ENCODE data around the gene MBL2.

The MBL2 gene

DNA sequence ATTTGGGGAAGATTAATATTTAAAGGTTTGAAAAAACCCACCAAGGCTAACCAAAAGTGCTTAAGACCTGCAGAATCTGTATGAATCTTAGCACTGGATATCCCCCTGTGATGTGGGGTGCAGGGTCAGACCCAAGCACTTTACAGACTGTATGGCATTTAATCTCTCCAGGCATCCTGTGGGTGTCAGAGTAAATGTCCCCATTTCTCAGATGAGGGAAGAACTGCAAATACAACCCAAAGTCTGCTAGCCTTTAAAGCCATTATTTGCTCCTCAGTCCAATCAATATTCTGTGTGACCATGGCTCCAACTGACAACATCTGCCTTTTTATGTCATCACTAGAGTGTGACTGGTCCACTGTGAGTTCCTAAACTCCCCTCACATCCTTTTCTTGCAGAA lies 10.0 kb upstream of the MBL2 start:
- H3K4me1 ChIP-seq (ENCODE audit: insufficient read depth, low read length), result no peaks in the 10 kb centered on the region
- no peaks in the 10 kb centered on the region for H3K9me3 ChIP-seq (ENCODE audit: low read length)
- no peak overlapping the region for H3K9ac ChIP-seq (ENCODE audit: low read length)
- H3K36me3 ChIP-seq (ENCODE audit: insufficient read depth, low read length), result no peaks in the 10 kb centered on the region
- H3K4me3 ChIP-seq (ENCODE audit: low read depth in 1 of 2, low read length in 2 of 2), result no peak overlapping the region
- H3K27me3 ChIP-seq (ENCODE audit: control insufficient read depth in 1 of 2, insufficient read depth in 2 of 2, low read length in 2 of 2), result no peaks in the 10 kb centered on the region
- H3K27ac ChIP-seq (ENCODE audit: low read depth, low read length), result no peak overlapping the region

DNA sequence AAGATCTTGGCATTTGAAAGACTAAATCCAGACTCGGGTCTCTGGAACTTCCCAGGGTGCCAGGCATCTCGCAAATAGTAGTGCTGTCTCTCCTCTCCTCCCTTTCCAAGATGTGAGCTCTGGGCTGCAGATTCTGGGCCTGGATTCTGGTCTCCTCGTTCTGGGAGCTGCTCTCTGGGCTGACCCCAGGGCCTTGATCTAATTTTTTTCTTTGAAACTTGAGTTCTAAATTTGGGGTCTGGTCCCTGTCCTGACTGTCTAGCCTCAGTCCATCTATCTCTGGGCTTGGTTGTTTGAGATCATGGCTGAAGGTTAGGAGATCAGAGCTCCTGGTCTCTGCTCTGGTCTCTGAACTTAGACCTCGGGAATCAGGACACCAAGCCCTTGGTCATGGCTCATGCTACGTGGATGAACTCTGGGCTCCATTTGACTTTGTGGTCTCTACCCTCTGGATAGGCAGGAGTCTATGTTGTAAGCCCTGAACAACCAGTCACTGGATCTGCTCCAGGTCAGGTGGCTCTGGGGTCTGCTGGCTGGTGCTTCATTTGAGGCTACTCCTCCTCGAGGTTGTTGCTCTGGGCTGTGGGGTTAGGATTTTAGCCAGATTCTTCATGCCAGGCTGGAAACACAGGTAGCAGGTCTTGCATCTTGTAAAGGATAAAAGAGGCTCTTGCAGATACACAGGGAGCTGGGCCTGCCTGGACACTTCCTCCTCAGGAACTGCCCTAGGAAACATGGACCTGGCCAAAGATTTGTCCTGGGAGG lies 8.0 kb upstream of the MBL2 start:
- no peaks in the 10 kb centered on the region for H3K9me3 ChIP-seq (ENCODE audit: low read length)

DNA sequence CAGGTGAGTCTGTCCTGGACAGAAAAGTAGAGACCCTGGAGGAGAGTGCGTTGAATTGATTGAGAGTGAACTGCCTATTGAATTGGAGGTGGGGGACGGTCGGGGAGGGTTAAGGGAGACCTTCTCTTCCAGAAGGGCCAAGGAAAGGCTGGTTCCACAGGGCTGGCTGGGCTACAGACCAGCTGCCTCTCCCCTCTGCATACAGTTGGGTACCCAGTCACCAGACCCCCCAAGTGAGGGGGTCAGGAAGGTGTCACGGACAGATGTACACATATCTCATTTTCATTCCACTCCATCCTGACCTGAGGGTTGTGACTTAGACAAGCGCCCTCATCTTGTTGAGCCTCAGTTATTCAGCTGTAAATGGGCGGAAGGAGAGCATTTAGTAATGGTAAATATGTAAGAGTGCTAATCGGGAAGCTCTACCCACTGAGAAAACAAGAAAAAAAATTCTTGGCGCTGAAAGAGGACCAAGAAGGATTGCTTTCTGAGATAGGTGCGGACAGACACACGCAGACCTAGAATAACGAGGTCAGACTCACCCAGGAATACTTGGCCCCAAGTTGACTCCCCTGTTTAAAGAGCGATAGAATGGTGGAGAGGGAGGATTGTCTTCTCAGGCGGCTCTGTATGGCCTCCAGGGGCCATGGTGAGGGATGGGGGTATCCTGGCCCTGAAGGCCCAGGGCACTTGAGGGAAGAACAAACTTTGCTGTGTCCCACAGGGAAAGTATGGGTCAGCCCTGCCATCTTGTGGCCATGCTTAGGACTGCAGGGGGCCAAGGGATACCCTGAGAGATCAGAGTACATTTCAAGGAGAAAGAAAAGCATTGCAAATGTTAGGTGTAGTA lies 7.2 kb upstream of the MBL2 start:
- Histone ChIP-seq H3K9ac (ENCODE audit: low read length) (no peak overlapping the region), H3K36me3 (ENCODE audit: insufficient read depth, low read length) (no peaks in the 10 kb centered on the region), H3K9me3 (ENCODE audit: low read length) (no peaks in the 10 kb centered on the region), H3K4me1 (ENCODE audit: insufficient read depth, low read length) (no peaks in the 10 kb centered on the region), H3K27me3 (ENCODE audit: control insufficient read depth in 1 of 2, insufficient read depth in 2 of 2, low read length in 2 of 2) (no peaks in the 10 kb centered on the region), H3K4me3 (ENCODE audit: low read depth in 1 of 2, low read length in 2 of 2) (no peak overlapping the region), H3K27ac (ENCODE audit: low read depth, low read length) (no peak overlapping the region)

More for the DNA sequence above, 8.0 kb upstream of the MBL2 start:
- no peaks in the 10 kb centered on the region for H3K4me1 ChIP-seq (ENCODE audit: insufficient read depth, low read length)
- no peaks in the 10 kb centered on the region for H3K36me3 ChIP-seq (ENCODE audit: insufficient read depth, low read length)
- H3K9ac ChIP-seq (ENCODE audit: low read length), result no peak overlapping the region
- H3K27ac ChIP-seq (ENCODE audit: low read depth, low read length), result no peak overlapping the region
- H3K4me3 ChIP-seq (ENCODE audit: low read depth in 1 of 2, low read length in 2 of 2), result no peak overlapping the region
- H3K27me3 ChIP-seq (ENCODE audit: control insufficient read depth in 1 of 2, insufficient read depth in 2 of 2, low read length in 2 of 2), result no peaks in the 10 kb centered on the region

DNA sequence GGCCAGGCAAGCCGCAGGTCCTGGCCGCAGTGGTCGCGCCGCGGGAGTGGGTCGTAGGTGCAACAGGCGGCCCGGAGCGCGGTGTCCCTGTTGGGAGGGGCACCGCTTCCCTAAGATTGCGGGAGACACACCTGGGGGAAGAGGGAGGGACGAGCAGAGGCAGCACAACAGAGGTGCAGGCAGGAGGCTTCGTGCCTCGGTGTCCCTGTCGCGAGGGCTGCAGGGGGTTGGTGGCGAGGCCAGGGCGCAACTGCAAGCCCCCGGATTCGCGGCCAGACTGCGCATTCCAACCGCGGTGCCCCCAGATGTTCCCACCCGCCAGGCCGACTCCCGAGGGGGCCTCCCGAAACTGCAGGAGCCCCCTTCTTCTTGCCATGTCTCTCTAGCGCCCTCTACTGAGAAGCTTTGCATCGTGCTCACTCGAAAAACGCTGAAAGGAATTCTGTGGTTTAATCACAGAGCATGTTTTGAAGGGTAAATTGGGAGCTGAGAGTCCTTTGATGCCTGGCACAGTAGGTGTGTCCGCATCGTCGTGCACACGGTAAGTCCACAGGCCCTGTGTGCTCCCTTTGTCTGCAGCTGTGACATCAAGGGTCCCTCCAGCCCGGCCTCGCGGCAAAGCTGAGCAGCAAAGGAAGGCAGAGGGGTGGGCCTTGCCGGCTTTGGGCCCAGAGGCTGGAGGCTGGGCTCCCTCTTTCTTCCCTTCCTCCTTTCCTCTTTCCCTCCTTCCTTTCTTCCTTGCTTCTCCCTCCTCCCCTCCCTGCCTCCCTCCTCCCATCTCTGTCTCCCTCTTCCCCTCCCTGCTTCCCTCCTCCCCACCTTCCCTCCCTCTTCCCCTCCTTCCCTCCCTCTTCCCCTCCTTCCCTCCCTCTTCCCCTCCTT lies 6.2 kb upstream of the MBL2 start:
- Histone ChIP-seq H3K9me3 (ENCODE audit: low read length) (no peaks in the 10 kb centered on the region), H3K4me3 (ENCODE audit: low read depth in 1 of 2, low read length in 2 of 2) (no peak overlapping the region), H3K27me3 (ENCODE audit: control insufficient read depth in 1 of 2, insufficient read depth in 2 of 2, low read length in 2 of 2) (no peaks in the 10 kb centered on the region), H3K36me3 (ENCODE audit: insufficient read depth, low read length) (no peaks in the 10 kb centered on the region), H3K9ac (ENCODE audit: low read length) (no peak overlapping the region), H3K4me1 (ENCODE audit: insufficient read depth, low read length) (no peaks in the 10 kb centered on the region), H3K27ac (ENCODE audit: low read depth, low read length) (no peak overlapping the region)

DNA sequence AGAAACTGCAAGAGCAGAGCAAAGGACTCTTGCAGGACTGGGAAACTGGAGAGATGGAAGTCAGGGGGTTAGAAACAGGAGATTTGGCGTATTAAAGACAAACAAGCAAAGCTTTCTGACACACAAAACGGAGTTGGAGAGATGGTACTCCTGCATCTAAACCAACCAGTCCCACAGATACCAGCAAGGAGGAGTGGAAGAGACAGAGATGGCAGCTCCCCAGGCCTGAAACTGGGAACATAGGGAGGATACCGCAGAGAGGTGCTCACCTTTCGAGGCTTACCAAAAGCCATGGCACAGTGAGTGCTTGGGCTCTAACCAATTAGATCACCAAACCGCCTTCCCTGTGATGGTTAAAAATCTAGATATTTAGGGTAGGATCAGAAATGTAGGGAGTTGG lies 4.8 kb upstream of the MBL2 start:
- Histone ChIP-seq H3K4me3 (ENCODE audit: low read depth in 1 of 2, low read length in 2 of 2) (no peak overlapping the region), H3K9ac (ENCODE audit: low read length) (no peak overlapping the region), H3K27me3 (ENCODE audit: control insufficient read depth in 1 of 2, insufficient read depth in 2 of 2, low read length in 2 of 2) (no peaks in the 10 kb centered on the region), H3K9me3 (ENCODE audit: low read length) (no peaks in the 10 kb centered on the region), H3K36me3 (ENCODE audit: insufficient read depth, low read length) (no peaks in the 10 kb centered on the region), H3K4me1 (ENCODE audit: insufficient read depth, low read length) (no peaks in the 10 kb centered on the region), H3K27ac (ENCODE audit: low read depth, low read length) (no peak overlapping the region)

DNA sequence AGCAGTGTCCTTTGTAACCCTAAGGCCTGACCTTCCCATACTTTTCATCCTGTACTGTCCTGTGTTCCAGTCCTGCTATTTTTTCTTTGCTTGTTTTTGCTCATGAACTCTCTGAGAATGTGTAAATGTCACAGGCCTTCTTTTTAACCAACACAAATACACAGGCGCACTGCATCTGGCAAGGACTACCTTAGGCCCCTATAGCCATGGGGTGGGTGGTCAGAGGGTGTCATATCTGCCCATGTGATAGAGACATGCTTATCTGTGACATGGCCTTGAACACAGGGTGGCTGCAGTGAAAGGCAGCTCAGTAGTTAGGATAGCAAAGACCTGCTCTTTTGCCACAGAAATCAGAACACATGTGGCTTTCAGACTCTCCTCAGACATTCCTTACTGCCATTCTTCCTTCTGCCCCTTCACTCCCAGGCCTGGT lies 3.9 kb upstream of the MBL2 start:
- H3K9me3 ChIP-seq (ENCODE audit: low read length), result no peaks in the 10 kb centered on the region
- H3K27ac ChIP-seq (ENCODE audit: low read depth, low read length), result no peak overlapping the region
- no peak overlapping the region for H3K4me3 ChIP-seq (ENCODE audit: low read depth in 1 of 2, low read length in 2 of 2)
- H3K36me3 ChIP-seq (ENCODE audit: insufficient read depth, low read length), result no peaks in the 10 kb centered on the region
- H3K27me3 ChIP-seq (ENCODE audit: control insufficient read depth in 1 of 2, insufficient read depth in 2 of 2, low read length in 2 of 2), result no peaks in the 10 kb centered on the region
- no peak overlapping the region for H3K9ac ChIP-seq (ENCODE audit: low read length)
- H3K4me1 ChIP-seq (ENCODE audit: insufficient read depth, low read length), result no peaks in the 10 kb centered on the region

DNA sequence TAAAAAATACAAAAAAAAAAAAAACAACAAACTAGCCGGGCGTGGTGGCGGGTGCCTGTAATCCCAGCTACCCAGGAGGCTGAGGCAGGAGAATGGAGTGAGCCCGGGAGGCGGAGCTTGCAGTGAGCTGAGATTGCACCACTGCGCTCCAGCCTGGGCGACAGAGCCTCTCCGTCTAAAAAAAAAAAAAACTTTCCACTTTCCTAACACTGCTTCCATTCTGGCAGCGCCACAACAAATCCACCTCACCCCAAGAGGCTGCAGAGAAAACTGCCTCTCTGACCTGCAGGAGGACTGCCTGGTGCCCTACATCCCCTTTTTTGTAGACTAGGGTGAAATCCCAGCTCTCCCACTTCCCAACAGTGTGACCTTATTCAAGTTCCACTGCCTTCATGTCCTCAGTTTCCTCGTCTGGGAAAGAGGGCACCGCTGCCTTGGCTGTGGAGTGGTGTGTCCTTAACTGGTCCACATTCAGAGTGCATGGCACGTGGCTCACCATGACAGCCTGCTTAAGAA lies 2.6 kb upstream of the MBL2 start:
- Histone ChIP-seq H3K9ac (ENCODE audit: low read length) (no peak overlapping the region), H3K36me3 (ENCODE audit: insufficient read depth, low read length) (no peaks in the 10 kb centered on the region), H3K4me1 (ENCODE audit: insufficient read depth, low read length) (no peaks in the 10 kb centered on the region), H3K4me3 (ENCODE audit: low read depth in 1 of 2, low read length in 2 of 2) (no peak overlapping the region), H3K9me3 (ENCODE audit: low read length) (no peaks in the 10 kb centered on the region), H3K27me3 (ENCODE audit: control insufficient read depth in 1 of 2, insufficient read depth in 2 of 2, low read length in 2 of 2) (no peaks in the 10 kb centered on the region), H3K27ac (ENCODE audit: low read depth, low read length) (no peak overlapping the region)

DNA sequence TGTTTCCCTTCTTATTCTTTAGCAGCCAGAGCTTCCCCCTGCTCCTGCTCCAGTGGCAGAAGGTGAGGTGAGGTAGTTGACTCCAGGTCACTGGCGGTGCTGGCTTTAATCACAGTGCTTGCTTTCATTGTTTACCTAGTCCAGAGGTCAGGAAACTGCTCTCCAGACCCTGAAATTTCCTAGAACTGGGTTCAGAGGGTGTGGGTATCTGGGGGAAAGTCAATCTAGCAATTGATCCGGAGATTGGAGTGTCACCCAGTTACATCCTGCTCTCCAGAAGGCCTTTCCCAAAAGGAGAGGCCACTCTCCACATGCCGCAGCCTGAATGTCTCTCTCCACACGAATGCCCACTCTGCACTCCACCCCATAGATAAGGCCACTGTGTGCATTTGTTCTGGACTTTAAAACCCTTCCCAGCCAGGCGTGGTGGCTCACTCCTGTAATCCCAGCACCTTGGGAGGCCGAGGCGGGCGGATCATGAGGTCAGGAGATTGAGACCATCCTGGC lies 2.1 kb upstream of the MBL2 start:
- Histone ChIP-seq H3K36me3 (ENCODE audit: insufficient read depth, low read length) (no peaks in the 10 kb centered on the region), H3K9ac (ENCODE audit: low read length) (no peak overlapping the region), H3K27me3 (ENCODE audit: control insufficient read depth in 1 of 2, insufficient read depth in 2 of 2, low read length in 2 of 2) (no peaks in the 10 kb centered on the region), H3K4me1 (ENCODE audit: insufficient read depth, low read length) (no peaks in the 10 kb centered on the region), H3K27ac (ENCODE audit: low read depth, low read length) (no peak overlapping the region), H3K9me3 (ENCODE audit: low read length) (no peaks in the 10 kb centered on the region), H3K4me3 (ENCODE audit: low read depth in 1 of 2, low read length in 2 of 2) (no peak overlapping the region)

DNA sequence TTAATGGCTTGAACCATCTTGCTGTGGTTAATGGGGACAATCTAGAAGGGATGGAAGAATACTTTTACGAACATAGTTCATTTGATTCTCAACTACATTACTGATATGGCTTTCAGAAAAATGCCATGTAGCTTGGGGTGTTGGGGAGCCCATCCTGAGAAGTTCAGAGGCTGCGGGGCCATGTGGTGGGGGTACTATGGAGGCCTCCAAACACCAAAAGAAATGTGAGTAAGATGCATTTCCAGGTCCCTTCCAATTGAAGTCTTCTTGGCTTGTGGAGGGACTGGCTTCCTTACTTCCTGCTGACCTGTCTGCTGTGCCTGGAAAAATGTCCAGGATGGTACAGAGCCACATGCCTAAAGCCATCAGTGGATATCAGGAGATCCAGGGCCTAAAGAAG lies 1.6 kb upstream of the MBL2 start:
- no peak overlapping the region for H3K4me3 ChIP-seq (ENCODE audit: low read depth in 1 of 2, low read length in 2 of 2)
- no peaks in the 10 kb centered on the region for H3K9me3 ChIP-seq (ENCODE audit: low read length)
- H3K27ac ChIP-seq (ENCODE audit: low read depth, low read length), result no peak overlapping the region
- H3K36me3 ChIP-seq (ENCODE audit: insufficient read depth, low read length), result no peaks in the 10 kb centered on the region
- H3K27me3 ChIP-seq (ENCODE audit: control insufficient read depth in 1 of 2, insufficient read depth in 2 of 2, low read length in 2 of 2), result no peaks in the 10 kb centered on the region
- H3K9ac ChIP-seq (ENCODE audit: low read length), result no peak overlapping the region
- no peaks in the 10 kb centered on the region for H3K4me1 ChIP-seq (ENCODE audit: insufficient read depth, low read length)

DNA sequence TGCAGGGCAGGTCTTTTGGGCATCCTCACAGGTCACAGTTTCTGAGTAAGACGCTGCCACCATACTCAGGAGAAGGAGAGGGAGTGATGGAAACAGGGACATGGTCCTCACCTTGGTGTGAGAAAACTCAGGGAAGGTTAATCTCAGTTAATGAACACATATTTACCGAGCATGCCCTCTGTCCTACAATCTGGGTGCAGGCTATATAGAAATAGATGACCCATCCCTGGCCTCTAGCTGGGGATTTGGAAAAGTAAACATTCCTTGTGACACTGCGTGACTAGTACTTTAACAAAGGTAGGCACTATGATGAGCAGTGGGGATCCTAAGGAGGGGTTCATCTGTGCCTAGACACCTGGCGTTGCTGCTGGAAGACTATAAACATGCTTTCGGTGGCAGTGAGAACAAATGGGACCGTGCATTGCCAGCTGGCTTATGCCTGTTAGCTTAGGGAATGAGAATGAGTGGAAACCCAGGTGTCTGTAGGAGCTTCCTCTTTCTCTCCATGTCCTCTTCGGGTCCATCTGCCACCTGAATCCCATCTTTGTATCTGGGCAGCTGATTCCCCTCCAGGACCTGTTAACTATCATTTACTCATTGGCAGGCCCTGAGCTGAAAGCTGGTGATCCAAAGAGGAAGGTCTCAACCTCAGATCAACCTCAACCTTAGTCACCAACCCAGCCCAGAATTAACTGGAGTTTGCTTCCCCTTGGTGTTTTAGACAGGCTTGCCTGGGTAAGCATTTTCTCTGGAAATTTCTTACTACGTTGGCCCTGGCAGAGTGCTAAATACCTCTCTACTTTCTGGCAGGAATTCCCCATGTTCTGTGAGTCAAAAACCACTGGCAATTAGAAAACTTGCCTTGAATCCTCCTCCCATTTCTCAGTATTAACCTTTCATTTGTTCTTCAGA lies 794 bp downstream of the MBL2 start:
- H3K4me1 ChIP-seq (ENCODE audit: insufficient read depth, low read length), result no peaks in the 10 kb centered on the region
- H3K4me3 ChIP-seq (ENCODE audit: low read depth in 1 of 2, low read length in 2 of 2), result no peak overlapping the region
- no peaks in the 10 kb centered on the region for H3K27me3 ChIP-seq (ENCODE audit: control insufficient read depth in 1 of 2, insufficient read depth in 2 of 2, low read length in 2 of 2)

More for the DNA sequence above, 794 bp downstream of the MBL2 start:
- no peaks in the 10 kb centered on the region for H3K9me3 ChIP-seq (ENCODE audit: low read length)
- H3K27ac ChIP-seq (ENCODE audit: low read depth, low read length), result no peak overlapping the region
- H3K9ac ChIP-seq (ENCODE audit: low read length), result no peak overlapping the region
- H3K36me3 ChIP-seq (ENCODE audit: insufficient read depth, low read length), result no peaks in the 10 kb centered on the region

Data from muscle layer of colon (tissue), 2 donors.